ENCODE results near the gene SPTB. TPM values are rescaled to one million over a fixed set of nuclear protein-coding genes. Genes with fewer than 3 reads are reported as not detected.
A peak's percentile ranks its signal among the peaks of the same experiment; 100 is the strongest.

The SPTB gene
- total RNA-seq, 1 donor from 2014 or later, result 18.2 TPM

GRCh38 chr14:64880221-64881121 lies 764 bp upstream of the SPTB start:
- DNase-seq, result peak; percentile 43

GRCh38 chr14:64878837-64879634 lies 671 bp downstream of the SPTB start:
- DNase-seq, result no peak

- DNase-seq, result no peak
Observed at GRCh38 chr14:64877846-64878245, 1.9 kb downstream of the SPTB start.

GRCh38 chr14:64875350-64875749 lies 4.4 kb downstream of the SPTB start:
- no peak for DNase-seq

GRCh38 chr14:64873506-64874219 lies 6.0 kb downstream of the SPTB start:
- no peak for DNase-seq

GRCh38 chr14:64871344-64871743 lies 8.4 kb downstream of the SPTB start:
- DNase-seq, result no peak

- DNase-seq, result no peak
Observed at GRCh38 chr14:64870160-64870559, 9.5 kb downstream of the SPTB start.

GRCh38 chr14:64868841-64869240 lies 10.9 kb downstream of the SPTB start:
- no peak for DNase-seq

GRCh38 chr14:64868379-64868778 lies 11.3 kb downstream of the SPTB start:
- no peak for DNase-seq

GRCh38 chr14:64867182-64867581 lies 12.5 kb downstream of the SPTB start:
- DNase-seq, result no peak

GRCh38 chr14:64865992-64866391 lies 13.7 kb downstream of the SPTB start:
- DNase-seq, result no peak

GRCh38 chr14:64865109-64865508 lies 14.6 kb downstream of the SPTB start:
- no peak for DNase-seq

GRCh38 chr14:64864258-64864657 lies 15.4 kb downstream of the SPTB start:
- no peak for DNase-seq

- no peak for DNase-seq
Observed at GRCh38 chr14:64861916-64862315, 17.8 kb downstream of the SPTB start.

GRCh38 chr14:64860039-64860438 lies 19.7 kb downstream of the SPTB start:
- no peak for DNase-seq

- DNase-seq, result no peak
Observed at GRCh38 chr14:64857979-64858744, 21.5 kb downstream of the SPTB start.

- no peak for DNase-seq
Observed at GRCh38 chr14:64856529-64857445, 22.9 kb downstream of the SPTB start.

- DNase-seq, result no peak
Observed at GRCh38 chr14:64855721-64856528, 23.8 kb downstream of the SPTB start.

GRCh38 chr14:64850369-64851137 lies 29.2 kb downstream of the SPTB start:
- no peak for DNase-seq
